Activated T-helper 1 cell treated with anti-CD3 and anti-CD28 coated beads, Interleukin-12 subunit alpha, Interleukin-12 subunit beta, Interleukin-2, Interleukin-4 antibody, amounts not matched to agents 30 ng/mL and 10 ng/mL and 1 ng/mL, durations not matched to agents 14 hours and 24 hours and 36 hours (primary cell): ENCODE data around the gene COL4A2. TPM values are rescaled to one million over a fixed set of nuclear protein-coding genes. Genes with fewer than 3 reads are reported as not detected.

Source experiments
- DNase-seq: peaks from one replicate; pipeline ENCODE4 v3.0.0; 2021; ENCODE audit warnings: low spot score
- H3K27ac Mint-ChIP-seq: one replicate; pipeline ENCODE4 v1.8.0; 2021; ENCODE audit warnings: mild to moderate bottlenecking, mixed read lengths
- H3K27me3 Mint-ChIP-seq: one replicate; pipeline ENCODE4 v1.8.0; 2022; ENCODE audit warnings: mild to moderate bottlenecking, moderate library complexity, mixed read lengths; ENCODE audit not compliant: insufficient read depth
- H3K36me3 Mint-ChIP-seq: one replicate; pipeline ENCODE4 v1.8.0; 2021; ENCODE audit warnings: low read depth, mixed read lengths
- H3K4me1 Mint-ChIP-seq: one replicate; pipeline ENCODE4 v1.8.0; 2021; ENCODE audit warnings: low read depth, mixed read lengths
- H3K4me3 Mint-ChIP-seq: one replicate; pipeline ENCODE4 v1.8.0; 2021; ENCODE audit warnings: mild to moderate bottlenecking, moderate library complexity, mixed read lengths
- H3K9me3 Mint-ChIP-seq: one replicate; pipeline ENCODE4 v1.8.0; 2021; ENCODE audit warnings: mixed read lengths
- intact Hi-C: fragments of 100-400 bp; cut with micrococcal nuclease; formaldehyde crosslinking; loops from one replicate; pipeline ENCODE4 v1.15.1; 2024
- total RNA-seq: library from RNA; stranded (reverse); gene quantifications from 2 replicates; pipeline ENCODE4 v1.2.3, GENCODE V29; 2022

Gene COL4A2
- total RNA-seq, 1 donor from 2014 or later: not detected

- Mint-ChIP-seq H3K27ac (no peak overlapping the region), H3K9me3 (no peaks in the 10 kb centered on the region), H3K4me1 (peaks cover 9% of the 10 kb centered on the region), H3K27me3 (peaks cover 2% of the 10 kb centered on the region), H3K4me3 (no peak overlapping the region), H3K36me3 (no peaks in the 10 kb centered on the region)
- intact Hi-C loops: no loop called here
- no peak for DNase-seq
Measured at GRCh38 chr13:110518571-110518970, 211.5 kb downstream of the COL4A2 start.

DNA sequence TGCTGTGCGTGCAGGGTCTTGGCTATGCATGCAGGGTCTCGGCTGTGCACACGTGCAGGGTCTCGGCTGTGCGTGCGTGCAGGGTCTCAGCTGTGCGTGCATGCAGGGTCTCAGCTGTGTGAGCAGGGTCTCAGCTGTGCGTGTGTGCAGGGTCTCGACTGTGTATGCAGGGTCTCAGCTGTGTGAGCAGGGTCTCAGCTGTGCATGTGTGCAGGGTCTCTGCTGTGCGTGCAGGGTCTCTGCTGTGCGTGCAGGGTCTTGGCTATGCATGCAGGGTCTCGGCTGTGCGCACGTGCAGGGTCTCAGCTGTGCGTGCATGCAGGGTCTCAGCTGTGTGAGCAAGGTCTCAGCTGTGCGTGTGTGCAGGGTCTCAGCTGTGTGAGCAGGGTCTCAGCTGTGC is 212.0 kb downstream of the COL4A2 start:
- Mint-ChIP-seq H3K4me1 (peaks cover 9% of the 10 kb centered on the region), H3K36me3 (no peaks in the 10 kb centered on the region), H3K9me3 (no peaks in the 10 kb centered on the region), H3K27ac (no peak overlapping the region), H3K27me3 (peaks cover 2% of the 10 kb centered on the region), H3K4me3 (no peak overlapping the region)
- no peak for DNase-seq
- intact Hi-C loops: no loop called here

GRCh38 chr13:110519506-110519905 is 212.4 kb downstream of the COL4A2 start:
- peaks cover 2% of the 10 kb centered on the region for H3K27me3 Mint-ChIP-seq
- no peak overlapping the region for H3K27ac Mint-ChIP-seq
- no peaks in the 10 kb centered on the region for H3K36me3 Mint-ChIP-seq
- H3K4me1 Mint-ChIP-seq: peaks cover 13% of the 10 kb centered on the region
- no peak overlapping the region for H3K4me3 Mint-ChIP-seq
- no peaks in the 10 kb centered on the region for H3K9me3 Mint-ChIP-seq
- intact Hi-C loops: no loop called here
- DNase-seq: no peak

DNA sequence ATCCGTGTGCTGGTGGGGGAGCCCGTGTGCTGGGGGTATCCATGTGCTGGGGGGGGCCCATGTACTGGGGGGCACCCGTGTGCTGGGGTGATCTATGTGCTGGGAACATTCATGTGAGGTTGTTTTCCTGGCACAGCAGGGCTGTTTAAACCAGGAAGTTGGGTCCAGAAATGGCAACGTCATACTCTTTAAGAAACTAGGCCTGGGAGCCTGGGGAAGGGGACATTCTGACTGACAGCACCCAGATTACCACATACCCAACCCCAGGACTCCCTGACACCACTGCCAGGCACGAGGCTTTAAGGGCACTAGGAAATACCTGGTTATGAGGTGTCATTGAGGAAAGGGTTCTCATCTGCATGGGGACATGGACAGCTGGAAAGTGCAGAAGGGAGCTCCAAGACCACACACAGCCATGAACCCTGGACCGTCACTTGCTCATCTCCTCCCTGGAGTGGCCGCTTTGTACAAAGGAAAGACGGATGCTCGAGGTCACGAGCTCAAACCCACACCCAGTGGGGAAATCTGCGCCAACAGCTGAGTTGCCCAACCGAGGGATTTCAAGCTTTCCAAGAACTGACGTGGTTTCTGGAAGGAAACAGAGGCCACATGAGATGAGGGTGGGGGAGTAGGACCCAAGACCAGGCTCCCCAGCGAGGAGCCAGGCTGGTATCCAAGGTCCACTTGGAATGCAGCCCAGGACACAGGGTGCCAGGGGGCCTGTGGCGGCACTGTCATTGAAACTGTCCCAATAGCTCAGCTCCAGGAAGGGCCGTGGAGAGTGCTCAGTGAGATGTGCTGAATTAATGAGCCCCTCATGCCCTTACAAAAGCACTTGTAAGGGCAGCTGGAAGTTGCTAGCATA is 213.6 kb downstream of the COL4A2 start:
- intact Hi-C loops: no loop called here
- Mint-ChIP-seq H3K27me3 (peaks cover 4% of the 10 kb centered on the region), H3K36me3 (no peaks in the 10 kb centered on the region), H3K27ac (no peak overlapping the region), H3K9me3 (no peaks in the 10 kb centered on the region), H3K4me3 (no peak overlapping the region), H3K4me1 (peaks cover 16% of the 10 kb centered on the region)
- DNase-seq: no peak

DNA sequence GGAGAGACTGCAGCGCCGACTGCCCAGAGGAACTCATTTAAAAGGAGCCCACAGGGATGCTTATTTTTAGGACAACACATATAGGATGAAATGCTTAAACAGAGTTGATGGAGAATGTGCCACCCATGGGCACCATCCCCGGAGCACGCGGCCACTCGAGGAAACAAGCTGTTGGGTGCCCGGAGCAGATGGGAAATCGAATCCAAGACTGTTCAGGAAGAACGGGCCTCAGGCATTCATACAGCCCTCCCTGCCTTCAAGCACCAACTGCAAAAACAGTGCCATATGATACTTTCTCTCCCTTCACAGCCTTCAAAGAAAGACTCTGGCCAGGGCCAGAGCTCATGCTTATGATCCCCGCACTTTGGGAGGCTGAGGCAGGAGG is 214.2 kb downstream of the COL4A2 start:
- Mint-ChIP-seq H3K27ac (no peak overlapping the region), H3K4me1 (peaks cover 20% of the 10 kb centered on the region)
- intact Hi-C loops: no loop called here

DNA sequence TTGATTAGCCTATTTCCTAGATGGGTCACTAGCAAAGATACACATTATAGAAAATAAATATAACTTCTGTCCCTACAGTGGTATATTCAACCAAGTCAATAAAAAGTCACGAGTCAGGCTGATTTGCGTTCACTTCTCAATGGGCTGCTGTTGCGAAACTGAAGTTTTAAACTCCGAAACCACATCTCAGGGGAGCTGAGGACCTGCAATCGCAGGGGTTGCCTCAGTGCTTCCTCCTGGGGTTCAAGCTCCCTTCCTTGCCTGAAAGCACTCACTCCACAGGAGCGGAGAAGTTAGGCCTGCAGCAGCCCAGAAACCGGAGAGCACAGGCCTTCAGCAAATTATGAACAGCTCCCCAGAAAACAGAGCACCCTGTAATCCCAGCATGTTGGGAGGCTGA is 214.9 kb downstream of the COL4A2 start:
- Mint-ChIP-seq H3K27me3 (peaks cover 6% of the 10 kb centered on the region), H3K9me3 (no peaks in the 10 kb centered on the region), H3K36me3 (no peaks in the 10 kb centered on the region), H3K27ac (no peak overlapping the region), H3K4me3 (no peak overlapping the region), H3K4me1 (peaks cover 20% of the 10 kb centered on the region)
- no peak for DNase-seq
- intact Hi-C loops: no loop called here

More for the DNA sequence above, 214.2 kb downstream of the COL4A2 start:
- no peaks in the 10 kb centered on the region for H3K36me3 Mint-ChIP-seq
- no peaks in the 10 kb centered on the region for H3K9me3 Mint-ChIP-seq
- no peak overlapping the region for H3K4me3 Mint-ChIP-seq
- DNase-seq: no peak
- H3K27me3 Mint-ChIP-seq: peaks cover 4% of the 10 kb centered on the region

- H3K9me3 Mint-ChIP-seq: no peaks in the 10 kb centered on the region
- intact Hi-C loops: no loop called here
Measured at GRCh38 chr13:110522721-110523120, 215.6 kb downstream of the COL4A2 start.

GRCh38 chr13:110523180-110523579 is 216.1 kb downstream of the COL4A2 start:
- Mint-ChIP-seq H3K4me3 (no peak overlapping the region), H3K27ac (no peak overlapping the region), H3K9me3 (no peaks in the 10 kb centered on the region), H3K27me3 (peaks cover 8% of the 10 kb centered on the region), H3K36me3 (no peaks in the 10 kb centered on the region), H3K4me1 (peaks cover 20% of the 10 kb centered on the region)
- no peak for DNase-seq
- intact Hi-C loops: no loop called here

More at GRCh38 chr13:110522721-110523120, 215.6 kb downstream of the COL4A2 start:
- DNase-seq: no peak
- Mint-ChIP-seq H3K4me1 (peaks cover 20% of the 10 kb centered on the region), H3K36me3 (no peaks in the 10 kb centered on the region), H3K27me3 (peaks cover 6% of the 10 kb centered on the region), H3K4me3 (no peak overlapping the region), H3K27ac (no peak overlapping the region)

DNA sequence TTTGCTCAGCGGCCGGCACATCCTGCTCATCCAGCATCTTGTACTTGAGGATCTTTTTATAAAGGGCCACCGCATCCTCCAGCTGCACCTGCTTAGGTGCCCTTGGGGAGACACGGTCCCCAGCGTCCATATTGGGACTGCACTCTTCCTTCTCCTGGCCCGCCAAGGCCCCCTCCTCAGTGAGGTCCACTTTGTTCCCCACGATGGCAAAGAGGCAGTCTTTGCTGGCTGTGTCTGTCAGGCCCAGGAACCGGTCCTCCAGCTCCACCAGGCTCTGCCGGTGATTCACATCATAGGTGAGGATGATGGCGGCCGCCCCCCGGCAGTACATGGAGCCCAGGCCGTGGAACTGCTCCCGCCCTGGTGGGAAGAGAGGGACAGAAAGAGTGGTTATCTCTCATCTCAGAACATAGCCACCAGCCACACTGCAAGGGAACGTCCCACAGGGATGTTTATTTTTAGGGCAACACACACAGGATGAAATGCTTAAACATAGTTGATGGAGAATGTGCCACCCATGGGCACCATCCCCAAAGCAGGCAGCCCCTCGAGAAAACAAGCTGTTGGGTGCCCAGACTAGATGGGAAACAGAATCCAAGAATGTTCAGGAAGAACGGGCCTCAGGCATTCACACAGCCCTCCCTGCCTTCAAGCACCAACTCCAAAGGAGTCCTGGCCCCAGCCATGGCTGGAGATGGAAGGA is 216.9 kb downstream of the COL4A2 start:
- no peak overlapping the region for H3K27ac Mint-ChIP-seq
- no peak overlapping the region for H3K4me3 Mint-ChIP-seq
- intact Hi-C loops: no loop called here
- H3K4me1 Mint-ChIP-seq: peaks cover 20% of the 10 kb centered on the region
- H3K9me3 Mint-ChIP-seq: no peaks in the 10 kb centered on the region
- no peak for DNase-seq
- no peaks in the 10 kb centered on the region for H3K36me3 Mint-ChIP-seq
- H3K27me3 Mint-ChIP-seq: peaks cover 8% of the 10 kb centered on the region

DNA sequence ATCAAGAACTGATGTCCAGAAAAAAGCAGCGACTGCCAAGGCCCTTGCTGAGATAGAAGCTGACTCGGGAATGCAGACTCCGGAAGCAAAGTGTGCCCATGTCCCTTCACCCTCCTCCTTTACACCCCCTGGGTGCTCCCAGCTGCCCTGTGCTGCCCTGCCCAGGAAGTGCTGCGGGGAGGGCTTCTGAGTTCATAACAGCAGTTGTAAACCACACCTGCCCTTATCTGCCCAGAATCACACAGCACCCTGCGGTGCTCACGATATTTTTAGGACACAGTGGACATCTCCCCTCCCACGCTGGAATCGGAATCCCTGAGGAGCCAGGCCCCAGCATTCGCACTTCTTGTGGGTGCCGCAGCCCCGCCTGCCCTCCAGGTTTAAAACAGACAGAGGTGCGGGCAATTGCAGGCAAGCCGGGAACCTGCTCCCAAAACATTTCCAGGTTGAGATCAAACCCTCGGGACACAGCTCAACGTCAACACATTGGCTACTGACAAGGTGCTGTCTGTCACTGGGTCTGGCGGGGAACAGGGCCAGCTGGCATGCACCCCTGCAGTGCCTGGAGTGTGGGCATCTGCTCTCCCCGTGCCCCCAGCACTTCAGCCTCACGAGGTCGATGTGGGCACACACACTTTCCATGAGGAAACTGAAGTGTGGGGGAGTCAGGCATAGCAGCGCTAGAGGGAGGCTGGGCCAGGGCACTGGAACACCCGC is 217.6 kb downstream of the COL4A2 start:
- peaks cover 8% of the 10 kb centered on the region for H3K27me3 Mint-ChIP-seq
- no peaks in the 10 kb centered on the region for H3K36me3 Mint-ChIP-seq
- intact Hi-C loops: no loop called here
- peaks cover 20% of the 10 kb centered on the region for H3K4me1 Mint-ChIP-seq
- no peak overlapping the region for H3K27ac Mint-ChIP-seq
- no peak for DNase-seq
- no peaks in the 10 kb centered on the region for H3K9me3 Mint-ChIP-seq
- H3K4me3 Mint-ChIP-seq: no peak overlapping the region

GRCh38 chr13:110525328-110526319 is 218.5 kb downstream of the COL4A2 start:
- intact Hi-C loops: no loop called here
- H3K27me3 Mint-ChIP-seq: peaks cover 8% of the 10 kb centered on the region
- peaks cover 20% of the 10 kb centered on the region for H3K4me1 Mint-ChIP-seq
- no peak overlapping the region for H3K4me3 Mint-ChIP-seq
- DNase-seq: no peak
- H3K27ac Mint-ChIP-seq: no peak overlapping the region
- H3K9me3 Mint-ChIP-seq: no peaks in the 10 kb centered on the region
- no peaks in the 10 kb centered on the region for H3K36me3 Mint-ChIP-seq

- no peaks in the 10 kb centered on the region for H3K9me3 Mint-ChIP-seq
- DNase-seq: no peak
- intact Hi-C loops: no loop called here
- peaks cover 8% of the 10 kb centered on the region for H3K27me3 Mint-ChIP-seq
- no peaks in the 10 kb centered on the region for H3K36me3 Mint-ChIP-seq
- H3K27ac Mint-ChIP-seq: no peak overlapping the region
- peaks cover 20% of the 10 kb centered on the region for H3K4me1 Mint-ChIP-seq
- no peak overlapping the region for H3K4me3 Mint-ChIP-seq
Measured at GRCh38 chr13:110528371-110528770, 221.3 kb downstream of the COL4A2 start.
